K562 (cell line): ENCODE measurements around the gene WWC2. TPM values are rescaled to one million over a fixed set of nuclear protein-coding genes. Genes with fewer than 3 reads are reported as not detected.

Experiments
- ATF3 ChIP-seq, 2 experiments: fragments of 450-650 bp in 1 of 2; sonication (generic) in 1 of 2; formaldehyde crosslinking in 1 of 2; IDR thresholded peaks in 1 of 2; conservative IDR thresholded peaks in 1 of 2; 2 replicates each; pipeline versions ENCODE4 v1.6.1 to v1.8.1; 2016 to 2023; ENCODE audit warnings: mild to moderate bottlenecking in 2 of 2, moderate library complexity in 2 of 2, inconsistent platforms in 1 of 2, missing genetic modification reagents in 1 of 2
- CBX3 ChIP-seq, 2 experiments: IDR thresholded peaks; 1 replicate in 1 of 2; 2 replicates in 1 of 2; pipeline ENCODE4 v1.6.1; 2012; ENCODE audit warnings: inconsistent platforms in 2 of 2, low read length in 2 of 2, borderline replicate concordance in 1 of 2, control low read depth in 1 of 2
- CC2D1A ChIP-seq: fragments of 450-650 bp; IDR thresholded peaks from 2 replicates; pipeline ENCODE4 v1.6.1; 2017; ENCODE audit warnings: mild to moderate bottlenecking
- E2F6 ChIP-seq, 2 experiments: IDR thresholded peaks; 2 replicates each; pipeline ENCODE4 v1.6.1; 2011; ENCODE audit warnings: borderline replicate concordance in 1 of 2, control low read depth in 1 of 2, low read depth in 1 of 2, low read length in 1 of 2, mild to moderate bottlenecking in 1 of 2, mixed read lengths in 1 of 2, moderate library complexity in 1 of 2; ENCODE audit not compliant: insufficient read depth in 1 of 2, insufficient read length in 1 of 2, poor library complexity in 1 of 2, severe bottlenecking in 1 of 2; ENCODE audit errors: extremely low read depth in 1 of 2
- FOXA1 ChIP-seq: fragments of 450-650 bp; IDR thresholded peaks from 2 replicates; pipeline ENCODE4 v1.6.1; 2016; ENCODE audit warnings: mild to moderate bottlenecking, borderline replicate concordance
- MEF2D ChIP-seq: conservative IDR thresholded peaks from 2 replicates; pipeline ENCODE4 v1.6.1; 2016; ENCODE audit warnings: low read depth, missing genetic modification characterization, missing compliant biosample characterization
- NFYB ChIP-seq: IDR thresholded peaks from 2 replicates; pipeline ENCODE4 v1.6.1; 2011; ENCODE audit warnings: mild to moderate bottlenecking, moderate library complexity; ENCODE audit not compliant: insufficient read length; ENCODE audit errors: extremely low read depth
- PPARD ChIP-seq: fragments of 250-450 bp; sonication (Bioruptor Pico); IDR thresholded peaks from 2 replicates; pipeline ENCODE4 v1.8.0; 2022; ENCODE audit warnings: inconsistent platforms, mild to moderate bottlenecking, moderate library complexity
- STAT5B ChIP-seq: fragments of 250-450 bp; sonication (Bioruptor Pico); IDR thresholded peaks from 2 replicates; pipeline ENCODE4 v1.8.0; 2021; ENCODE audit warnings: mild to moderate bottlenecking, inconsistent platforms
- ZBTB11 ChIP-seq, 3 experiments: fragments of 200-800 bp in 1 of 3; fragments of 250-450 bp in 1 of 3; fragments of 450-650 bp in 1 of 3; sonication (Bioruptor Pico) in 1 of 3; sonication (Bioruptor generic) in 1 of 3; formaldehyde crosslinking in 1 of 3; IDR thresholded peaks; 2 replicates each; pipeline versions ENCODE4 v1.6.1 to v1.8.0; 2016 to 2022; ENCODE audit warnings: mild to moderate bottlenecking in 2 of 3, missing genetic modification characterization in 2 of 3, missing compliant biosample characterization in 1 of 3, moderate library complexity in 1 of 3
- ZBTB7A ChIP-seq: IDR thresholded peaks from 2 replicates; pipeline ENCODE4 v1.6.1; 2011; ENCODE audit warnings: low read depth, mild to moderate bottlenecking, low read length, moderate library complexity, borderline replicate concordance; ENCODE audit not compliant: control insufficient read depth
- ZFX ChIP-seq: sonication (generic); formaldehyde crosslinking; IDR thresholded peaks from 2 replicates; pipeline ENCODE4 v1.8.0; 2022; ENCODE audit warnings: mild to moderate bottlenecking, missing genetic modification reagents, moderate library complexity
- ZNF384 ChIP-seq: IDR thresholded peaks from 2 replicates; pipeline ENCODE4 v1.6.1; 2012; ENCODE audit warnings: low read depth, low read length, improper control_type of control experiment
- ZNF639 ChIP-seq, 2 experiments: fragments of 200-800 bp in 1 of 2; sonication (Bioruptor generic) in 1 of 2; sonication (generic) in 1 of 2; formaldehyde crosslinking in 1 of 2; IDR thresholded peaks in 1 of 2; conservative IDR thresholded peaks in 1 of 2; 2 replicates each; pipeline versions ENCODE4 v1.5.0 to v1.6.1; 2016 to 2020; ENCODE audit warnings: missing compliant biosample characterization in 1 of 2, missing genetic modification characterization in 1 of 2, missing genetic modification reagents in 1 of 2
- ZNF766 ChIP-seq: fragments of 200-800 bp; sonication (Bioruptor generic); conservative IDR thresholded peaks from 2 replicates; pipeline ENCODE4 v1.6.1; 2016; ENCODE audit warnings: missing genetic modification characterization, missing compliant biosample characterization
- polyA plus RNA-seq, 8 experiments: library from polyadenylated mRNA; depleted of rRNA in 4 of 8; stranded (reverse) in 5 of 8; unstranded in 3 of 8; fragments of >200 nt; fragmentation: Nextera tagmentation in 2 of 8; fragmentation: Illumina TruSeq in 1 of 8; extraction: Ambion mirVana in 2 of 8; extraction: Trizol in 1 of 8; gene quantifications; 2 replicates each; pipeline versions ENCODE4 v1.2.1 to v1.2.3, GENCODE V29; 2011 to 2014; ENCODE audit warnings: inconsistent platforms in 1 of 8, missing spikeins in 1 of 8
- total RNA-seq, 7 experiments: library from RNA; depleted of rRNA in 6 of 7; stranded (reverse); fragments of >200 nt in 6 of 7; fragmentation: Illumina TruSeq in 2 of 7; extraction: Trizol in 2 of 7; gene quantifications; 2 replicates each; pipeline versions ENCODE4 v1.2.1 to v1.2.3, GENCODE V29; 2011 to 2021; ENCODE audit warnings: low replicate concordance in 1 of 7
- TF ChIP-seq, protein P1 (sequence below), 3 experiments: IDR thresholded peaks in 2 of 3; conservative IDR thresholded peaks in 1 of 3; 2 replicates each; pipeline ENCODE4 v1.5.1; 2011 to 2012; ENCODE audit warnings: low read length in 3 of 3, mild to moderate bottlenecking in 3 of 3, control low read depth in 2 of 3, improper control_type of control experiment in 1 of 3, inconsistent platforms in 1 of 3, low read depth in 1 of 3, mixed read lengths in 1 of 3, moderate library complexity in 1 of 3; ENCODE audit not compliant: insufficient read depth in 2 of 3

The WWC2 gene
- total and polyA plus RNA-seq, 9 of the 15 experiments (the other 6 are each of a cell fraction or from before 2014, with no cell fraction given): 3.7 to 39.4 (median 19.6) TPM

GRCh38 chr4:183256756-183257385 lies 157.8 kb downstream of the WWC2 start (continued):
- TF ChIP-seq E2F6 (IDR thresholded peaks at IDR 0.05; ENCODE audit: borderline replicate concordance in 1 of 2, extremely low read depth in 1 of 2, insufficient read depth in 1 of 2, insufficient read length in 1 of 2, low read depth in 1 of 2, low read length in 1 of 2, poor library complexity in 1 of 2, severe bottlenecking in 1 of 2) (no peak), ZFX (no peak), ATF3 (IDR thresholded peaks at IDR 0.05) (no peak), ATF3 (CRISPR knock-in tag; conservative IDR thresholded peaks at IDR 0.05) (no peak), NFYB (no peak), ZBTB11 (CRISPR knock-in tag; IDR thresholded peaks at IDR 0.05) (no peak), ZBTB7A (no peak), ZNF384 (0 out of 2 replicates have a peak, but pooled peaks have one; percentile 23), CC2D1A (no peak), STAT5B (CRISPR knock-in tag) (no peak), PPARD (CRISPR knock-in tag) (no peak), ZNF766 (CRISPR knock-in tag) (no peak), CBX3 (IDR thresholded peaks at IDR 0.05; ENCODE audit: borderline replicate concordance in 1 of 2, low read length in 2 of 2) (no peak), FOXA1 (no peak), ZNF639 (CRISPR knock-in tag; conservative IDR thresholded peaks at IDR 0.05 in 1 of 2, IDR thresholded peaks at IDR 0.05 in 1 of 2) (no peak), MEF2D (no peak)
- TF ChIP-seq, protein P1, sequence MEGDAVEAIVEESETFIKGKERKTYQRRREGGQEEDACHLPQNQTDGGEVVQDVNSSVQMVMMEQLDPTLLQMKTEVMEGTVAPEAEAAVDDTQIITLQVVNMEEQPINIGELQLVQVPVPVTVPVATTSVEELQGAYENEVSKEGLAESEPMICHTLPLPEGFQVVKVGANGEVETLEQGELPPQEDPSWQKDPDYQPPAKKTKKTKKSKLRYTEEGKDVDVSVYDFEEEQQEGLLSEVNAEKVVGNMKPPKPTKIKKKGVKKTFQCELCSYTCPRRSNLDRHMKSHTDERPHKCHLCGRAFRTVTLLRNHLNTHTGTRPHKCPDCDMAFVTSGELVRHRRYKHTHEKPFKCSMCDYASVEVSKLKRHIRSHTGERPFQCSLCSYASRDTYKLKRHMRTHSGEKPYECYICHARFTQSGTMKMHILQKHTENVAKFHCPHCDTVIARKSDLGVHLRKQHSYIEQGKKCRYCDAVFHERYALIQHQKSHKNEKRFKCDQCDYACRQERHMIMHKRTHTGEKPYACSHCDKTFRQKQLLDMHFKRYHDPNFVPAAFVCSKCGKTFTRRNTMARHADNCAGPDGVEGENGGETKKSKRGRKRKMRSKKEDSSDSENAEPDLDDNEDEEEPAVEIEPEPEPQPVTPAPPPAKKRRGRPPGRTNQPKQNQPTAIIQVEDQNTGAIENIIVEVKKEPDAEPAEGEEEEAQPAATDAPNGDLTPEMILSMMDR (IDR thresholded peaks at IDR 0.05 in 2 of 3, conservative IDR thresholded peaks at IDR 0.05 in 1 of 3; ENCODE audit: insufficient read depth in 2 of 3, low read depth in 1 of 3, low read length in 3 of 3): peak; percentile 61 to 84 (median 78)
